ENCODE results near the gene CARD8.

GRCh38 chr19:48239120-48239519 is 16.6 kb downstream of the CARD8 start:
- TF ChIP-seq CTCF (IDR thresholded peaks at IDR 0.05; ENCODE audit: insufficient read depth, low read length, poor library complexity, severe bottlenecking) (no peak), EZH2phosphoT487 (conservative IDR thresholded peaks at IDR 0.05; ENCODE audit: low read length) (no peak)

Measured in SU-DHL-6 (cell line).